ENCODE measurements around the gene PPP1R3D. TPM values are rescaled to one million over a fixed set of nuclear protein-coding genes. Genes with fewer than 3 reads are reported as not detected.

The PPP1R3D gene
- total RNA-seq, 1 donor from 2014 or later, result 8.2 TPM

GRCh38 chr20:59949911-59950310, 9.8 kb upstream of the PPP1R3D start:
- intact Hi-C loops (cut with DNase I), result no loop called here
- ATAC-seq, result no peak
- DNase-seq (ENCODE audit: low spot score), result no peak

GRCh38 chr20:59948828-59949720, 9.0 kb upstream of the PPP1R3D start:
- ATAC-seq (peak; percentile 69), DNase-seq (ENCODE audit: low spot score) (no peak)
- intact Hi-C loops (cut with DNase I), result no loop called here

GRCh38 chr20:59948212-59948611, 8.1 kb upstream of the PPP1R3D start:
- DNase-seq (ENCODE audit: low spot score) (no peak), ATAC-seq (no peak)
- intact Hi-C loops (cut with DNase I), result no loop called here

- DNase-seq (ENCODE audit: low spot score), result no peak
- ATAC-seq, result no peak
- intact Hi-C loops (cut with DNase I), result no loop called here
These were observed 7.3 kb upstream of the PPP1R3D start for GRCh38 chr20:59947376-59947775.

GRCh38 chr20:59945731-59946130, 5.6 kb upstream of the PPP1R3D start:
- no peak for DNase-seq (ENCODE audit: low spot score)
- intact Hi-C loops (cut with DNase I), result no loop called here
- ATAC-seq, result no peak

- DNase-seq (ENCODE audit: low spot score) (no peak), ATAC-seq (no peak)
- intact Hi-C loops (cut with DNase I), result no loop called here
These were observed 5.1 kb upstream of the PPP1R3D start for GRCh38 chr20:59945175-59945574.

GRCh38 chr20:59944726-59945125, 4.6 kb upstream of the PPP1R3D start:
- DNase-seq (ENCODE audit: low spot score) (no peak), ATAC-seq (no peak)
- intact Hi-C loops (cut with DNase I), result no loop called here

GRCh38 chr20:59942245-59942644, 2.1 kb upstream of the PPP1R3D start:
- intact Hi-C loops (cut with DNase I), result no loop called here
- ATAC-seq, result no peak
- no peak for DNase-seq (ENCODE audit: low spot score)

GRCh38 chr20:59940956-59941294, 820 bp upstream of the PPP1R3D start:
- no peak for ATAC-seq
- intact Hi-C loops (cut with DNase I), result no loop called here

GRCh38 chr20:59939879-59940128, 301 bp downstream of the PPP1R3D start:
- DNase-seq (ENCODE audit: low spot score) (no peak), ATAC-seq (peak; percentile 34)
- intact Hi-C loops (cut with DNase I), result no loop called here

More at GRCh38 chr20:59940956-59941294, 820 bp upstream of the PPP1R3D start:
- no peak for DNase-seq (ENCODE audit: low spot score)

GRCh38 chr20:59939052-59939878, 840 bp downstream of the PPP1R3D start:
- intact Hi-C loops (cut with DNase I), result no loop called here
- ATAC-seq (no peak), DNase-seq (ENCODE audit: low spot score) (peak; percentile 70)

GRCh38 chr20:59938696-59939051, 1.4 kb downstream of the PPP1R3D start:
- ATAC-seq, result no peak
- intact Hi-C loops (cut with DNase I), result no loop called here
- DNase-seq (ENCODE audit: low spot score), result no peak

GRCh38 chr20:59938221-59938620, 1.9 kb downstream of the PPP1R3D start:
- no peak for DNase-seq (ENCODE audit: low spot score)
- intact Hi-C loops (cut with DNase I), result no loop called here

GRCh38 chr20:59937150-59937549, 3.0 kb downstream of the PPP1R3D start:
- ATAC-seq (no peak), DNase-seq (ENCODE audit: low spot score) (no peak)
- intact Hi-C loops (cut with DNase I), result no loop called here

More at GRCh38 chr20:59938221-59938620, 1.9 kb downstream of the PPP1R3D start:
- ATAC-seq, result no peak

GRCh38 chr20:59936409-59936808, 3.7 kb downstream of the PPP1R3D start:
- DNase-seq (ENCODE audit: low spot score) (no peak), ATAC-seq (no peak)
- intact Hi-C loops (cut with DNase I), result no loop called here

GRCh38 chr20:59935457-59936185, 4.5 kb downstream of the PPP1R3D start:
- intact Hi-C loops (cut with DNase I), result no loop called here
- no peak for DNase-seq (ENCODE audit: low spot score)
- ATAC-seq, result no peak

- ATAC-seq (peak; percentile 95), DNase-seq (ENCODE audit: low spot score) (peak; percentile 88)
- intact Hi-C loops (cut with DNase I), result no loop called here
These were observed 6.1 kb downstream of the PPP1R3D start for GRCh38 chr20:59933849-59934585.

- DNase-seq (ENCODE audit: low spot score) (peak; percentile 73), ATAC-seq (peak; percentile 83)
- intact Hi-C loops (cut with DNase I), result no loop called here
These were observed 6.7 kb downstream of the PPP1R3D start, which contains the start of gene SYCP2 for GRCh38 chr20:59933296-59933848. TSS of gene SYCP2 (minus strand) at chr20:59933637. CDS start at chr20:59922413, 11,224 bp downstream.

Data from sciatic nerve (tissue), 2 donors.